Measurements from ENCODE around the gene C6orf120. TPM values are rescaled to one million over a fixed set of nuclear protein-coding genes. Genes with fewer than 3 reads are reported as not detected.

C6orf120 gene
- total RNA-seq, 1 experiment from 2014 or later = 20.6 TPM

GRCh38 chr6:169738204-169738975 lies 36.5 kb downstream of the C6orf120 start:
- no peak overlapping the region for H2AFZ ChIP-seq (ENCODE audit: low read depth, low read length, poor library complexity, severe bottlenecking)
- ChIA-PET CTCF (no interaction called here), RAD21 (ENCODE audit: low non-redundant PET in 1 of 2, low total read pairs in 2 of 2, uncharacterized antibody in 2 of 2, unreplicated experiment in 2 of 2) (no interaction called here), POLR2A (no interaction called here)
- no peaks in the 10 kb centered on the region for H3K27me3 ChIP-seq (ENCODE audit: insufficient read depth, low read length)
- ATAC-seq (no peak), DNase-seq (ENCODE audit: low read depth, low spot score) (no peak)
- no peaks in the 10 kb centered on the region for H3K79me2 ChIP-seq (ENCODE audit: insufficient read depth, low read length)
- no peak overlapping the region for H3K4me2 ChIP-seq (ENCODE audit: low read length)
- H3K27ac ChIP-seq (ENCODE audit: low read depth, low read length) = no peak overlapping the region
- H4K20me1 ChIP-seq (ENCODE audit: insufficient read depth) = no peaks in the 10 kb centered on the region
- no peaks in the 10 kb centered on the region for H3K36me3 ChIP-seq (ENCODE audit: control insufficient read depth in 1 of 2, insufficient read depth in 2 of 2, low read length in 2 of 2)
- no peak overlapping the region for H3K9ac ChIP-seq (ENCODE audit: low read length)
- H3K9me2 ChIP-seq (ENCODE audit: insufficient read depth) = no peaks in the 10 kb centered on the region
- H3K4me3 ChIP-seq (replicated peaks in 1 of 2; ENCODE audit: low read depth in 1 of 2, low read length in 2 of 2) = no peak overlapping the region
- intact Hi-C loops (cut with micrococcal nuclease) = no loop called here
- no peak for TF ChIP-seq YY1 (IDR thresholded peaks at IDR 0.05; ENCODE audit: extremely low read depth, insufficient replicate concordance, low read depth, low read length)
- TF ChIP-seq, protein P1, sequence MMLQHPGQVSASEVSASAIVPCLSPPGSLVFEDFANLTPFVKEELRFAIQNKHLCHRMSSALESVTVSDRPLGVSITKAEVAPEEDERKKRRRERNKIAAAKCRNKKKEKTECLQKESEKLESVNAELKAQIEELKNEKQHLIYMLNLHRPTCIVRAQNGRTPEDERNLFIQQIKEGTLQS (IDR thresholded peaks at IDR 0.05) = no peak
- no peak for TF ChIP-seq ELF1 (IDR thresholded peaks at IDR 0.05; ENCODE audit: borderline replicate concordance, low read depth)
- no peak for TF ChIP-seq SP1 (IDR thresholded peaks at IDR 0.05; ENCODE audit: low read depth)
- no peak for TF ChIP-seq ZFX (IDR thresholded peaks at IDR 0.05)
- TF ChIP-seq, protein P2, sequence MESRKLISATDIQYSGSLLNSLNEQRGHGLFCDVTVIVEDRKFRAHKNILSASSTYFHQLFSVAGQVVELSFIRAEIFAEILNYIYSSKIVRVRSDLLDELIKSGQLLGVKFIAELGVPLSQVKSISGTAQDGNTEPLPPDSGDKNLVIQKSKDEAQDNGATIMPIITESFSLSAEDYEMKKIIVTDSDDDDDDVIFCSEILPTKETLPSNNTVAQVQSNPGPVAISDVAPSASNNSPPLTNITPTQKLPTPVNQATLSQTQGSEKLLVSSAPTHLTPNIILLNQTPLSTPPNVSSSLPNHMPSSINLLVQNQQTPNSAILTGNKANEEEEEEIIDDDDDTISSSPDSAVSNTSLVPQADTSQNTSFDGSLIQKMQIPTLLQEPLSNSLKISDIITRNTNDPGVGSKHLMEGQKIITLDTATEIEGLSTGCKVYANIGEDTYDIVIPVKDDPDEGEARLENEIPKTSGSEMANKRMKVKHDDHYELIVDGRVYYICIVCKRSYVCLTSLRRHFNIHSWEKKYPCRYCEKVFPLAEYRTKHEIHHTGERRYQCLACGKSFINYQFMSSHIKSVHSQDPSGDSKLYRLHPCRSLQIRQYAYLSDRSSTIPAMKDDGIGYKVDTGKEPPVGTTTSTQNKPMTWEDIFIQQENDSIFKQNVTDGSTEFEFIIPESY (IDR thresholded peaks at IDR 0.05; ENCODE audit: extremely low read depth, insufficient replicate concordance, low read length) = no peak
- TF ChIP-seq POLR2A (IDR thresholded peaks at IDR 0.05; ENCODE audit: borderline replicate concordance, extremely low read depth, insufficient read depth, insufficient read length) = no peak
- no peak for TF ChIP-seq EZH2 (IDR thresholded peaks at IDR 0.05)
- no peak for TF ChIP-seq POLR2AphosphoS5 (IDR thresholded peaks at IDR 0.05; ENCODE audit: low read depth, low read length)
- TF ChIP-seq FOSL1 (IDR thresholded peaks at IDR 0.05; ENCODE audit: low read depth) = no peak
- TF ChIP-seq SRF (IDR thresholded peaks at IDR 0.05; ENCODE audit: low read depth) = no peak
- no peak for TF ChIP-seq EGR1 (IDR thresholded peaks at IDR 0.05; ENCODE audit: low read depth)
- no peak for TF ChIP-seq MAX (IDR thresholded peaks at IDR 0.05)
- no peak for TF ChIP-seq RAD21 (IDR thresholded peaks at IDR 0.05; ENCODE audit: low read depth)
- H3K9me3 ChIP-seq (ENCODE audit: control insufficient read depth in 1 of 2, insufficient read depth in 1 of 2, low read depth in 1 of 2, low read length in 2 of 2) = no peaks in the 10 kb centered on the region
- no TSS peak for BruUV-seq (replicated peaks)
- no peaks in the 10 kb centered on the region for H3K4me1 ChIP-seq (ENCODE audit: control insufficient read depth in 1 of 2, insufficient read depth in 2 of 2, low read length in 2 of 2)
